HEK293 (cell line): ENCODE measurements around the gene UGT1A7.

Source experiments
- CTCF ChIA-PET: fragments of 350-600 bp; formaldehyde crosslinking; extraction: SDS; loops from one replicate; lab custom pipeline; 2021; ENCODE audit warnings: antibody characterized with exemption; lab: Yijun Ruan, JAX
- POLR2A ChIA-PET: fragments of 300-600 bp; formaldehyde crosslinking; extraction: SDS; loops from one replicate; lab custom pipeline; 2020; ENCODE audit warnings: antibody characterized with exemption, inconsistent platforms; lab: Yijun Ruan, JAX
- H3K27ac ChIP-seq: fragments of 200-500 bp; sonication (Bioruptor generic); 2 replicates; pipeline ENCODE4 v1.5.1; 2014; ENCODE audit warnings: low read depth, low read length, control low read depth, inconsistent platforms; ENCODE audit errors: extremely low read depth
- H3K36me3 ChIP-seq, 2 experiments: fragments of 200-500 bp in 1 of 2; sonication (Bioruptor generic) in 1 of 2; 1 replicate in 1 of 2; 2 replicates in 1 of 2; pipeline ENCODE4 v1.5.1; 2014 to 2017; ENCODE audit warnings: inconsistent platforms in 2 of 2, low read length in 2 of 2; ENCODE audit not compliant: control insufficient read depth in 2 of 2, insufficient read depth in 1 of 2
- H3K4me1 ChIP-seq: fragments of 200-500 bp; sonication (Bioruptor generic); 2 replicates; pipeline ENCODE4 v1.5.1; 2014; ENCODE audit warnings: mild to moderate bottlenecking, low read length, inconsistent platforms; ENCODE audit not compliant: control insufficient read depth, insufficient read depth
- H3K4me3 ChIP-seq: 2 replicates; pipeline ENCODE4 v1.5.1; 2011; ENCODE audit warnings: low read depth, mild to moderate bottlenecking, control low read depth, low read length, moderate library complexity
- H3K9me3 ChIP-seq: fragments of 200-500 bp; sonication (Bioruptor generic); 2 replicates; pipeline ENCODE4 v1.5.1; 2014; ENCODE audit warnings: low read depth, low read length, inconsistent platforms; ENCODE audit not compliant: control insufficient read depth, insufficient read depth
- AEBP2 ChIP-seq: fragments of 450-650 bp; formaldehyde crosslinking; IDR thresholded peaks from 2 replicates; pipeline ENCODE4 v1.5.1; 2016; ENCODE audit warnings: missing biosample characterization, missing genetic modification characterization, borderline replicate concordance
- PRDM2 ChIP-seq: fragments of 450-650 bp; formaldehyde crosslinking; IDR thresholded peaks from 2 replicates; pipeline ENCODE4 v1.5.1; 2016; ENCODE audit warnings: missing biosample characterization, missing genetic modification characterization, borderline replicate concordance
- SCRT1 ChIP-seq: fragments of 450-650 bp; formaldehyde crosslinking; IDR thresholded peaks from 2 replicates; pipeline ENCODE4 v1.5.1; 2016; ENCODE audit warnings: missing biosample characterization, missing genetic modification characterization, borderline replicate concordance
- SETDB1 ChIP-seq: IDR thresholded peaks from one replicate; pipeline ENCODE4 v1.6.1; 2017; ENCODE audit warnings: mild to moderate bottlenecking, low read length, moderate library complexity, mixed read lengths; ENCODE audit not compliant: insufficient read length
- ZBTB17 ChIP-seq: fragments of 450-650 bp; formaldehyde crosslinking; IDR thresholded peaks from 2 replicates; pipeline ENCODE4 v1.5.1; 2016; ENCODE audit warnings: missing biosample characterization, missing genetic modification characterization
- ZFHX2 ChIP-seq: fragments of 450-650 bp; formaldehyde crosslinking; conservative IDR thresholded peaks from 2 replicates; pipeline ENCODE4 v1.5.1; 2016; ENCODE audit warnings: missing biosample characterization, missing genetic modification characterization
- ZNF155 ChIP-seq: fragments of 450-650 bp; formaldehyde crosslinking; IDR thresholded peaks from 2 replicates; pipeline ENCODE4 v1.5.1; 2016; ENCODE audit warnings: missing biosample characterization, missing genetic modification characterization
- ZNF174 ChIP-seq: fragments of 450-650 bp; formaldehyde crosslinking; IDR thresholded peaks from 2 replicates; pipeline ENCODE4 v1.5.0; 2017; ENCODE audit warnings: missing biosample characterization, mild to moderate bottlenecking, missing genetic modification characterization
- ZNF248 ChIP-seq: fragments of 450-650 bp; formaldehyde crosslinking; IDR thresholded peaks from 2 replicates; pipeline ENCODE4 v1.5.1; 2017; ENCODE audit warnings: missing biosample characterization, missing genetic modification characterization
- ZNF426 ChIP-seq: fragments of 450-650 bp; formaldehyde crosslinking; IDR thresholded peaks from 2 replicates; pipeline ENCODE4 v1.5.1; 2017; ENCODE audit warnings: missing biosample characterization, missing genetic modification characterization, mild to moderate bottlenecking, inconsistent platforms, moderate library complexity
- ZNF48 ChIP-seq: fragments of 450-650 bp; formaldehyde crosslinking; IDR thresholded peaks from 2 replicates; pipeline ENCODE4 v1.5.1; 2016; ENCODE audit warnings: missing biosample characterization, missing genetic modification characterization
- ZNF555 ChIP-seq: fragments of 450-650 bp; formaldehyde crosslinking; conservative IDR thresholded peaks from 2 replicates; pipeline ENCODE4 v1.5.1; 2017; ENCODE audit warnings: missing biosample characterization, mild to moderate bottlenecking, missing genetic modification characterization, inconsistent platforms
- ZNF561 ChIP-seq: fragments of 450-650 bp; IDR thresholded peaks from 2 replicates; pipeline ENCODE4 v1.5.1; 2018; ENCODE audit warnings: missing biosample characterization, missing genetic modification characterization, borderline replicate concordance
- ZNF692 ChIP-seq: fragments of 450-650 bp; formaldehyde crosslinking; IDR thresholded peaks from 2 replicates; pipeline ENCODE4 v1.5.1; 2016; ENCODE audit warnings: missing biosample characterization, missing genetic modification characterization
- TF ChIP-seq, protein P1 (sequence below): fragments of 450-650 bp; formaldehyde crosslinking; IDR thresholded peaks from 2 replicates; pipeline ENCODE4 v1.5.1; 2016; ENCODE audit warnings: missing biosample characterization, missing genetic modification characterization
- TF ChIP-seq, protein P2 (sequence below): fragments of 450-650 bp; formaldehyde crosslinking; IDR thresholded peaks from 2 replicates; pipeline ENCODE4 v1.5.1; 2016; ENCODE audit warnings: missing biosample characterization, missing genetic modification characterization, low read depth

The UGT1A7 gene

DNA sequence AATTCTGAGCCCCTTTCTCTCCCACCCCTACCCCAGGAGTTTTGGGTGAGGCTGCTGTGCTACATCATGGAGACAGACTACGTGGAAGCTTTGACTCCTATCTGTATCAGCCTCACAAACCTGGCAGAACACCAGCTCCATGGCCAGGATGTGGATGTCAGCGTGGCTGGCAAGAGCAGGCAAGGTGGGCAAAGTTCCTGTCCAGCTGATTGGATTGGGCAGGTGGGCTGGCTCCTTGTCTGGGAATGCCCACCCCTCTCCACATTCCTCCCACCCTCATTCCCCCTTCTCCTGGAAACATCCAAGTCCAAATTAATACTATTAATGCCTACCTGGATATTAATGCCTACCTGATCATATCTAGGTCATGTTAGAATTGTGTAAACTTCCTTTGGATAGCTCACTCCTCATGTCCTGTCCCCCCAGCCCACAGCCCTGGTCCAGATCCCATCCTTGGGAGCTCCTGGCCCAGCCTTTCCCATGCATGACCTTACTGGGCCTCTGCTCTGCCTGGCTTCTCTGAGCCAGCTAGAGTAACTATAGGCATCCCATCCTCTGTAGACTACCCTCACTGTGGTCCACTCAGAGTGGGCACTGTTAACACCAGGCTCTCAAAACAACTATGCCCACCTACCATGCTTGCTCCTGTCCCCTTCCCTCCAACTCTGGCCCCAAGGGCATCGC lies 120.6 kb downstream of the UGT1A7 start:
- ChIA-PET POLR2A (no interaction called here), CTCF (no interaction called here)
- no peak for TF ChIP-seq ZNF426 (tag by site-specific recombination)
- Histone ChIP-seq H3K4me3 (no peak overlapping the region), H3K4me1 (no peaks in the 10 kb centered on the region), H3K27ac (no peak overlapping the region), H3K36me3 (no peaks in the 10 kb centered on the region), H3K9me3 (no peaks in the 10 kb centered on the region)

- H3K4me3 ChIP-seq: no peak overlapping the region
- POLR2A ChIA-PET: no interaction called here
- CTCF ChIA-PET: no interaction called here
- TF ChIP-seq ZNF555 (no peak), ZBTB17 (tag by site-specific recombination) (no peak), ZNF174 (no peak), ZFHX2 (tag by site-specific recombination) (no peak), SCRT1 (tag by site-specific recombination) (no peak), PRDM2 (tag by site-specific recombination) (no peak), ZNF248 (tag by site-specific recombination) (no peak), ZNF692 (tag by site-specific recombination) (no peak), ZNF561 (tag by site-specific recombination) (no peak), ZNF426 (tag by site-specific recombination) (no peak), ZNF48 (tag by site-specific recombination) (no peak), AEBP2 (no peak), SETDB1 (no peak), ZNF155 (tag by site-specific recombination) (no peak)
- TF ChIP-seq, protein P1, sequence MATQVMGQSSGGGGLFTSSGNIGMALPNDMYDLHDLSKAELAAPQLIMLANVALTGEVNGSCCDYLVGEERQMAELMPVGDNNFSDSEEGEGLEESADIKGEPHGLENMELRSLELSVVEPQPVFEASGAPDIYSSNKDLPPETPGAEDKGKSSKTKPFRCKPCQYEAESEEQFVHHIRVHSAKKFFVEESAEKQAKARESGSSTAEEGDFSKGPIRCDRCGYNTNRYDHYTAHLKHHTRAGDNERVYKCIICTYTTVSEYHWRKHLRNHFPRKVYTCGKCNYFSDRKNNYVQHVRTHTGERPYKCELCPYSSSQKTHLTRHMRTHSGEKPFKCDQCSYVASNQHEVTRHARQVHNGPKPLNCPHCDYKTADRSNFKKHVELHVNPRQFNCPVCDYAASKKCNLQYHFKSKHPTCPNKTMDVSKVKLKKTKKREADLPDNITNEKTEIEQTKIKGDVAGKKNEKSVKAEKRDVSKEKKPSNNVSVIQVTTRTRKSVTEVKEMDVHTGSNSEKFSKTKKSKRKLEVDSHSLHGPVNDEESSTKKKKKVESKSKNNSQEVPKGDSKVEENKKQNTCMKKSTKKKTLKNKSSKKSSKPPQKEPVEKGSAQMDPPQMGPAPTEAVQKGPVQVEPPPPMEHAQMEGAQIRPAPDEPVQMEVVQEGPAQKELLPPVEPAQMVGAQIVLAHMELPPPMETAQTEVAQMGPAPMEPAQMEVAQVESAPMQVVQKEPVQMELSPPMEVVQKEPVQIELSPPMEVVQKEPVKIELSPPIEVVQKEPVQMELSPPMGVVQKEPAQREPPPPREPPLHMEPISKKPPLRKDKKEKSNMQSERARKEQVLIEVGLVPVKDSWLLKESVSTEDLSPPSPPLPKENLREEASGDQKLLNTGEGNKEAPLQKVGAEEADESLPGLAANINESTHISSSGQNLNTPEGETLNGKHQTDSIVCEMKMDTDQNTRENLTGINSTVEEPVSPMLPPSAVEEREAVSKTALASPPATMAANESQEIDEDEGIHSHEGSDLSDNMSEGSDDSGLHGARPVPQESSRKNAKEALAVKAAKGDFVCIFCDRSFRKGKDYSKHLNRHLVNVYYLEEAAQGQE (tag by site-specific recombination): no peak
- TF ChIP-seq, protein P2, sequence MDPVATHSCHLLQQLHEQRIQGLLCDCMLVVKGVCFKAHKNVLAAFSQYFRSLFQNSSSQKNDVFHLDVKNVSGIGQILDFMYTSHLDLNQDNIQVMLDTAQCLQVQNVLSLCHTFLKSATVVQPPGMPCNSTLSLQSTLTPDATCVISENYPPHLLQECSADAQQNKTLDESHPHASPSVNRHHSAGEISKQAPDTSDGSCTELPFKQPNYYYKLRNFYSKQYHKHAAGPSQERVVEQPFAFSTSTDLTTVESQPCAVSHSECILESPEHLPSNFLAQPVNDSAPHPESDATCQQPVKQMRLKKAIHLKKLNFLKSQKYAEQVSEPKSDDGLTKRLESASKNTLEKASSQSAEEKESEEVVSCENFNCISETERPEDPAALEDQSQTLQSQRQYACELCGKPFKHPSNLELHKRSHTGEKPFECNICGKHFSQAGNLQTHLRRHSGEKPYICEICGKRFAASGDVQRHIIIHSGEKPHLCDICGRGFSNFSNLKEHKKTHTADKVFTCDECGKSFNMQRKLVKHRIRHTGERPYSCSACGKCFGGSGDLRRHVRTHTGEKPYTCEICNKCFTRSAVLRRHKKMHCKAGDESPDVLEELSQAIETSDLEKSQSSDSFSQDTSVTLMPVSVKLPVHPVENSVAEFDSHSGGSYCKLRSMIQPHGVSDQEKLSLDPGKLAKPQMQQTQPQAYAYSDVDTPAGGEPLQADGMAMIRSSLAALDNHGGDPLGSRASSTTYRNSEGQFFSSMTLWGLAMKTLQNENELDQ (tag by site-specific recombination): no peak
These were observed 121.7 kb downstream of the UGT1A7 start for GRCh38 chr2:233803292-233803911.

More at GRCh38 chr2:233803292-233803911, 121.7 kb downstream of the UGT1A7 start:
- H3K4me1 ChIP-seq: no peaks in the 10 kb centered on the region
- H3K36me3 ChIP-seq: no peaks in the 10 kb centered on the region
- H3K9me3 ChIP-seq: no peaks in the 10 kb centered on the region
- no peak overlapping the region for H3K27ac ChIP-seq
